Measurements from ENCODE around the gene CSNK1E.

Gene CSNK1E

DNA sequence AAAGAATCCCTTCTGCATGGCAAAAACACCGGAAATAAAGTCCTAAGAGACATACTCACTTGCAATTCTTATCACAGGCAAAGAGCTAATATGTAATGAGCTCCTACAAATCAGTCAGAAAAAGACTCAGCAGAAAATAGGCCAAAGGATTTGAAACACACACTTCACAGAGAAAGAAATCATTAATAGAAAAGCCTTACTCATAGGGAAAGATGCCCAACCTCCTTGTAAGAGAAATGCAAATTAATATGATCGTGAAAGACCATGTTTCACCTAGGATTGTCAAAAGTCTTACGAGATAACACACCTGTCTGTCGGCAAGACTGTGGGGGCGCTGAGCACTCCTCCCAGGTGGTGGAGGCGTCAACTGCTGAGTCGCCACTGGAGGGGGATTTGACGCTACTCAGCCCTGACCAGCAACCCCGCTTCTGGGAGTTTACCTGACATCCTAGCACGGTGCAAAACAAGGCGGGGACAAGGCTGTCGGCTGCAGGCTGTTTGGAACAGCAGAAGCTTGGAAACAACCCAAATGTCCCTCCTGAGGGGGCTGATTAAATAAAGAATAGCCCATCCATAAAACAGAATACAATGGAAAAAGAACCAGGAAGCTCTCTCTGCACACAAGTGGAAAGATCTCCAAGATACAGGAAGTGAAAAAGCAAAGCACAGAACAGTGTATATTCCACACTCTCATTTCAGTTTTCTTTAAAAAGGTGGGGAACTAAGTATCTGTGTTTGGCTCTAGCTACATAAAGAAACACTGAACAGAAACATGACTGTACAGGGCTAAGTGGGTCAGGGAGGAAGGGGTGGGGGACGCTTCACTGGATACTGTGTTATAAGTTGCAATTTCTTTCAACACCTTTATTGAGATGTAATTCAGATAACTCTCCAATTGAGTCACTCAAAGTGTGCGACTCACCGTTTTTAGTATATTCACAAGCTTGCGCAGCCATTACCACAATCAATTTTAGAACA lies 11.5 kb downstream of the CSNK1E start:
- DNase-seq, result peak; percentile 51 to 53

DNA sequence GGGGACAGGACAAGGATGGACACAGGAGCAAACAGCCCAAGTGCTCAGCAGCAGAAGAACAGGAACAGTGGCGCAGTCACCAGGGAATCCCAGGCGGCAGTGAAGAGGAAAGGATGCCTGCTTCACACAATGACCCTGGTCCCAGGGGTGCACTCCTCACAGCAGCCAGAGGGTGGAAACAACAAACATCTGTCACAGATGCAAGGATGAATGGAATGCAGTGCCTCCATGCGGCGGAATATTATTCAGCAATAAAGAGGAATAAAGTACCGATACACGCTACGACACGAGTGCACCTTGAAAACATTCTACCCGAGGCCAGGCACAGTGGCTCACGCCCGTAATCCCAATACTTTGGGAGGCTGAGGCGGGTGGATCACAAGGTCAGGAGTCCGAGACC lies 12.7 kb downstream of the CSNK1E start:
- no peak for DNase-seq

DNA sequence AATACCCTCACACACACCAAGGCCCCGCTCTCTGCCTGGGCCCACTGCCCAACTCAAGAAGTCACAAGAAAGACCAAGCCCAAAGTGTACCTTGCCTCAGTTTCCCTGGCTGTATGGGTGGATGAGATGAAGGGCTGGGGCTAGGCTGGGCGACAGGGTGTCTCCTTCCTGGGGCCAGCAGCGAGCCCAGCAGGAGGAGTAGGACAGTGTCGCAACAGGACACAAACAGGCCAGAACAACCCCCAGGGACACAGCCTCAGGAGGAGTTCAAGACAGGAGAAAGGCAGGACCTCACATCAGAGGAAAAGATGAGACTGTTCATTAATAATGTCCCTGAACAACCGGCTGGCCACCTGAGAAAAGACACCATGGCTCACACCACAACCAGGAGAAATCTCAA lies 13.3 kb downstream of the CSNK1E start:
- no peak for DNase-seq

DNA sequence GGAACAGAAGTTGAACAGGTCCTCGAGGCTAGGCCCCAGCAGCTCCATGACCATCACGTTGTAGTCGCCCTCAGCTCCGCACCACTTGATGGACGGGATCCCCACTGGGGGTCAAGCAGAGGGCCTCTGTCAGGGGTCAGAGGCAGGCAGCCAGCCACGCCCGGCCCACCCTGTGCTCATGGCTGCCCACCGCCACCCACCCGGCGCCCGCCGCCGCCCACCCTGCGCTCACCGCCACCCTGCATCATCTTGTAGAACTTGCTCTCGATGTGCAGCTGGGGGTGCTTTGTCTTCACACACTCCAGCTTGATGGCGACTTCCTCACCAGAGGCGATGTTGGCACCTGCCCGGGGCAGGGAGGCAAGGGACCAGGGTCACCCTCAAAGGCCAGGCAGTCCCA lies 14.3 kb downstream of the CSNK1E start:
- no peak for DNase-seq

DNA sequence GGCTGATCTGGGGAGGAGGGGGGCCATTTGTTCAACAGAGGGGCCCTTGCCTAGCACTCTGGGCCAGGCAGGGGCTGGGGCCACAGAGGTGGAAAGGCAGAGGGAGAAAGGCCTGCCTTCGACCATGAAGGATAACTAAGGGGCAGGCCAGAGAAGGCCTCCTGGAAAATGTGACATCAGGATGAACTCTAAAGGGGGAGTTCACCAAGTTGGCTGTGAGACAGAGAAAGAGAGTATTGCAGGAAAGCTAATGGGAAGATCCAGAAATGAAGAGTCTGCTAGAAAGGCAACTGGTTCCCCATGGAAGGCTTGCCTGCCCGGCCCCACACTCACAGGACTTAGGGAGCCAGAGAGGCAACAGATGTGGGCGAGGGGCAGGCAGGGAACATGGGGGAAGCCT lies 16.3 kb downstream of the CSNK1E start:
- DNase-seq, result no peak

DNA sequence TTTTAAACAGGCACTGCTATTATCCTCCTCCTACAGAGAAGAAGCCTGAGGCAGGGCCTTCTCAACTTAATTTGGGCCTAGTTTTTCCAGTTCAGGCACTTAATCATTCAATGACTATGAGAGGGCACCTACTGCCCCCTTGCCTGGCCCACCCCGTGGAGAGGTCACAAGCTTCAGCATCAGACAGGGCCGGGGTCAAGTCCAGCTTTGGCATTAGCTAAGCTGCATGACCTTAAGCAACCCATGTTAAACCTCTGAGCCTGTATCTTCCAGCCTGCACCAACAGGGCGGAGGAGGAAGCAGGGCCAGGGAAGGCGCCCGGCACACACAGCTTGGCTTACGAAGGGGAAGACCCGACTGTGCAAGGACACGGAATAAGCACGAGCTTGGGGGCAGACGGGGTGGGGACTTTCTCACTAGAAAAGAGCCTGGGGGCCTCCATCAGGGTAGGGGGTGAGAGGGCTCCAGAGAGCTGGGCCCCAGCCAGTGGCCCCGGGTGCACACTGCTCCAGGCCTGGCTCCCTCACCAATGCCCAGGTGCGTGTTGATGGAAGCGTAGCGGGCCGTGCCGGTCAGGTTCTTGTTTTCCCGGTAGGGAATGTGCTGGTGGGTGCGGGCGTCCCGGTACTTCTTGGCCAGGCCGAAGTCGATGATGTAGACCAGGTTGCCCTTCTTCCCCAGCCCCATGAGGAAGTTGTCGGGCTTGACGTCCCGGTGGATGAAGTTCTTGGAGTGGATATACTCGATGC lies 16.9 kb downstream of the CSNK1E start:
- DNase-seq, result no peak

DNA sequence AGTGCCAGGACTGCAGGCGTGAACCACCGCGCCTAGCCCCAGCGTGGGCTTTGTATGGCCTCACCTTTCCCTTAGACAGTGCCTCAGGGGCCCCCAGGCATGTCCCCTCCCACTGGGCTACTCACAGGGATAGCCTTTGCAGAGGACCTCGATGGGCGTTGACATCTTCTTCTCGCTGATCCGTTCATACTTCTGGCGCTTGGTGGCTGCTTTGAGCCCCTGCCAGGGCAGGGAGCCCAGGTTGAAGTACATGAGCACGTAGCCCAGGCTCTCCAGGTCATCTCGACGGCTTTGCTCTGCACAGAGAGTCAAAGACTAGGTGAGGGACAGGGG lies 17.5 kb downstream of the CSNK1E start:
- no peak for DNase-seq

DNA sequence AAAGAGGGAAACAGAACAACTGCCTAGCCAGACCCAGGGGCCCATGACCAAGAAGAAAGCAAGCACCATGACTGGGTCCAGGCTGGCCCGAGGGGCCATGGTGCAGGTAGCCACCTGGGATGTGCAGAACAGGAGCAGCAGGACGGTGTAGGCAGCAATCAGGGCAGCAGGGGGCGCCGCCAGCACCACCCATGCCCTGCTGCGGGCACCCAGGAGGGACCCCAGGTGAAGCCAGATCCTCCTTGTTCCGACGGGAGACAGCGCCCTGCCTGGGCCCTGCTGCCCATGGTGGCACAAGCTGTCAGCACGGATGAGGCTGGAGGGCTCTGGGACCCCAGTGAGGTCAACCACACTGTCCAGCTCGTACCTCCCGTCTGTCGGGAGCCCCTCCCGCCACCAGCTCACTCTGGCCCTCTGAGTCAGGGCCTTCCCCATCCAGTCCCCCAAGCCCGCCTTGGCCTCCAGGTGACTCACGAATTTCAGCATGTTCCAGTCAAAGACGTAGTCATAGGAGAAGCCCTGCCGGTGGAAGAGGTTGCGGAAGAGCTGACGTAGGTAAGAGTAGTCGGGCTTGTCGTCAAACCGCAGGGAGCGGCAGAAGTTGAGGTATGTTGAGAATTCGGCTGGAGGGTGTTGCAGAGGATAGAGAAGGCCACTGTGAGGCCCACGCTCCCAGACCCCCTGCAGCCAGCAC lies 18.8 kb downstream of the CSNK1E start:
- peak; percentile 57 to 74 for DNase-seq

DNA sequence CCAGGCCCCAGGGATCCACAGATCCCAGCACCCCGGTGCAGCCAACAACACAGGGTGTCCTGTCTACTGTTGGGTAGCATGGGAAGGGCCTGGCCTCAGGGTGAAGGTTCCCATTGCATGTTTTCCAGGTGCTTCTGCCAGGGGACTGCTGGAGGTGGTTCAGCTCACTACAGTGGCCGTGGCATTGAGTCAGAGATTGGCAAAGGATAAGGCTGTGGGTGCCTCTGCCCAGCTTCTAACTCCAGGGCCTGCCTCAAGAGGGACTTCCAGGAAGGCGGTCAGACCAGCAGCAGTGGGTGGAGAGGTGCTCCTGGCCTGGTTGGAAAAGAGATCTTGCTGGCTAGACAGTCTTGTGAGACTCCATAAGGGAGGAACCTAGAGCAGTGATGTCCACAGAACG lies 20.9 kb downstream of the CSNK1E start:
- no peak for DNase-seq

DNA sequence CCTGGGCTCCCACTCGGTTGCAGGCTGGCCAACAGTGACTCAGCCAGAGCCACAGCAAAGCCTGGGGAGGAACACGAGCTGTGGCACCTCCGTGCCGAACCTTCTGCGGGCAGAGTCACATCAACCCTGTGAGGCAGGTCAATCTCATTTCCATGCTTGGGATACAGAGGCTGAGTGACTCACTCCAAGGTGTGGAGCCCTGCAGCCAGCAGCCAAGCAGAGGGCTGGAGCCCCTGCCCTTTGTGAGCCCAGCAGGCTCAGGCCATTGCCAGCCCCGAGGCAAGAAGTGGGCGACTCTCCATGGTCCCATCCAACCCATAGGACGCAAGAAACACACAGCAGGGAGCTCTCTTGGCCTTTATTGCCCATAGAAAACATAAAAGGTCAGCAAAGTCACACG lies 21.4 kb downstream of the CSNK1E start:
- no peak for DNase-seq

DNA sequence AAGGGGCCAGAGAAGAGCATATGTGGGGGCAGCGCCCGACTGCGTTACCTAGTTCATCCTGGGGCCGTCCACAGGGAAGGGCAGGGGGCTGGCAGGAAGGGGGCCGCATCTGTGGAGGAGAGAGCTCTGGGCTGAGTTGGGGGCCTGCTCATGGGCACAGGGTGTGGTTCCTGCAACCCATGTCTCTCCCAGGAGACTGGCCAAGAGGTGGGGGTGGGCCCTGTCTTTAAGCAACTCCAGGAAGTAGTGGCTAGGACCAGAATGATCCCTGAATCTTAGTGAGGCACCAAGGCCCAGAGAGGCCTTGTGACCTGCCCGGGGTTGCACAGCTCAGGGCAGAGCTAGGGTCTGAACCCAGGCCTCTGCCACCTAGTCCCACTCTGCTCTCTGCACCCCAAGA lies 21.9 kb downstream of the CSNK1E start:
- DNase-seq, result no peak

DNA sequence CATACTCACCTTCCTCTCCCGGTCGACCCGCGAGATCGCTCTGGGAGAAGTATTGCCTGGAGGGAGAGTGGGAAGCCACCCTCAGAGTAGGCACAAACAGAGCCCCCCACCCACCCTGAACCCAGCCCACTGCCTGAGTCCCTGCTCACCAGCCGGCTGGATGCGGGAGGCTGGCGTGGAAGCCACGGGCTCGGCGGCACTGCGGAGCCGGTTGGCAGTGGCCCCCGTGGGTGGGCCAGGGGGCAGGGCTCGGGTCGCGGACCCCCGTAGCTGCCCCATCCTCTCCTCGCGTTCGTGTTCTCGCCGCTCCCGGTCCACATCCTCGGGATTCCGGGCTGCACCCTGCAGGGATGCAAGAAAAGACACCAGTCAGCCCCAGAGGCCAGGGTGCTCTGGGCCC lies 23.0 kb downstream of the CSNK1E start:
- DNase-seq, result no peak

DNA sequence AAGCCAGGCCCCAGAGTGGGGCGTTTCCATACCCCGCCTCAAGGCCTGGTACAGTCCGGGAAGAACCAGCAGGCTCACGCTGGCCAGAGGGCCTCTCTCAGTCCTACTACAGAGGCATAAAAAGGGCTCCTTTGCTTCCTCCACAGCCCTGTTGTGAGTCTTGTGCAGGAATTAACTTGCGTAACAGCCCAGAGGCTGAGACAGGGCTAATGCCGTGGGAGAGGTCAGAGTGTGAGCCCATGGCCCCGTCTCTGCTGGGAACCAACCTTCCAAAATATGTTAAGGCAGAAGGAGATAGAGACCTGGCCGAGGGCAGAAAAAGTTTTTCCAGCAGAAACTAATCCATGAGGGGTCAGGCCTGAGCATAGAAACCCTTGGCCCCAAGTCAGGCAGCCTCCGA lies 24.5 kb downstream of the CSNK1E start:
- no peak for DNase-seq

DNA sequence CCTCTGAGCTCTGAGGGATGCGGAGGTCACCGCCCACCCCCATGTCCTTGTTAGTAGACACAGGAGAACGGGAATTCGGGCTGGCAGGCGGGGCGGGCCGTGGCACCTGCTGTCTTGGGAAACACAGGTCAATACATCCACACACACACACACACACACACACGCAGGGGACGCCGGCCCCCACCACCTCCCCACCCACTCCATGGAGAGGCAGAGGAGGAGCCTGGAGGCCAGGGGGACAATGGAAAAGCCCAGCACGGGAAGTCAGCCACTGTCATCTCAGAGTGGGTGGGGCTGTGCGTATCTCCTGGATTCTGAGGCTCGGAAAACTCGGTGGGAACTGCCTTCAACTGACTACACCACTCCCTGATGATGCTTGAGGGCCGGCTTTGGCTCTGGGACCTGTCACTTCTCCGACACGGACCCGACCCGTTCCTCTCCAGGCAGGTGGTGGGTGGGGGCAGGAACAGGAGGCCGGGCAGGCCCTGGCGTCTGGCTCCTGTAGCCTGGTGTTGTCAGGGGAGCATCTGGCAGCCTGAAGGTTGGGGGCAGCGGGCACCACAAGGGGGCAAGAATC lies 25.9 kb downstream of the CSNK1E start:
- no peak for DNase-seq

DNA sequence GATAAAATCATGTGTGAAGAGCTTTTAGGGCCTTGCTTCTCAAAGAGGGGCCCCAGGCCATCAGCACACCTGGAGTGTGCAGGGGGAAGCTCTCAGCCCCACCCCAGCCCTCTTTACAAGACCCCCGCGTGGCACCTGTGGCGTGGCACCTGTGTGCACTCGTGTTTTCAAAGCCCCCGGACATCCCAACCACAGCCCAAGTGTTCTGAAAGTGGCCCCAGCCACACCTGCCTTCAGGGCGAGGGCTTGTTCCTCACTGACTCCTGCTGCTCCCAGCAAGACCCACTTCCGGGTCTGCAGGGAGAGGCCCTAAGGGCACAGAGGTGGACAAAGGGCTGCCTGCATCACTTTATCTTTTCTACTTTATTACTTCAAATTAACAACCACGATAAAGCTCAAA lies 26.9 kb downstream of the CSNK1E start:
- no peak for DNase-seq

DNA sequence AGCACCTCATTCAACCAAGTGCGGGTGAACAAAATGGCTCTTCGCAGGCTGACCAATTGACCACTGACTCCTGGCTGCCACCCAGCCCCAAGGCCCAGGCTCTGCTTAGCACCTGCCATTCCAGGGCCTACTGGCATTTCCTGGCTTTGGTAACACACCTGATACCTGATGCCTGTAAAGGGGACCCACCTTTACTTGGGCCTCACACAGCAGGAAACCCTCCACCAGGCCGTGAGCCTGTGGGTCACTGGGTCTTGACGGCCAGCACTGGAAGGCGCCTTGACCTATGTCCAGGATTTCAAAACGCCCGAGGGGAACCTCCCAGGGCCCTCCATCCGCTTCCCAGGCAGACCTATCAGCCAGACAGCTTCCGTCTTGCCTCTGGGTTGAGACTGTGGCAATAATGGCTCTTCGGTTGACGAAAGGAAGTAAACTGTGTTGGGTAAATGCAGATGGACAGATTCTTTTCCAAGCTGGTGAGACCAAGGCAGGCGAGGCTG lies 27.6 kb downstream of the CSNK1E start:
- no peak for DNase-seq

DNA sequence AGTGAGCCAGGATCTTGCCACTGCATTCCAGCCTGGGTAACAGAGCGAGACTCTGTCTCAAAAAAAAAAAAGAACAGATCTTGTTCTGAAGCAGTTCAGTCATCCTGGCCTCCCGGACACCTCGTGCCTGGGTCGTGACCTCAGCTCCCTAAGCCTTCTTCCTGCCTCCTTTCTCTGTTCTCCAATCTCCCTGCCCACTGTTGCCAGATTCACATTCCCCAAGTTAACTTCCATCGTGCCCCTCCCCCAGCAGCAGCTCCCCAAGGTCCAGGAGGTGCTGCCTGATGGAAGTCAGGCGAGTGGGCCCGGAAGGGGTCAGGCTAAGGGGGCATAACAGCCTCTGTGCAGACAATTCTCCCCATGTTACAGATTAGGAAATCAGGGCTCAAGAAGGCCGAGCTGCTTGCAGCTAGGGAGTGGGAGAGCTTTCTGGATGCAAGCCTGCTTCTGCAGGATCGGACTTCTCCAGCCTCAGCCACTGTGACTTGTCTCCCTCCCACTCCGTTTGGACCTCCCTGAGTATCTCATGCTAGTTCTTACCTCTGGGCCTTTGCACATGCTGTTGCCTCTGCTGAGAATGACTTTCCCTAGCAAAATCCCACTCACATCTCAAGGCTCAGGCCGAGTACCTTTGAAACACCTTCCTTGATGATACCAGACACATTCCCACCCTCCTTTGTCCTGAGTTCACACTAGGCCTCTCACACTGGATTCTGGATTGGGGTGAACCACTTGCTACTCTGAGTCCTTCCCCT lies 30.1 kb downstream of the CSNK1E start:
- no peak for DNase-seq

DNA sequence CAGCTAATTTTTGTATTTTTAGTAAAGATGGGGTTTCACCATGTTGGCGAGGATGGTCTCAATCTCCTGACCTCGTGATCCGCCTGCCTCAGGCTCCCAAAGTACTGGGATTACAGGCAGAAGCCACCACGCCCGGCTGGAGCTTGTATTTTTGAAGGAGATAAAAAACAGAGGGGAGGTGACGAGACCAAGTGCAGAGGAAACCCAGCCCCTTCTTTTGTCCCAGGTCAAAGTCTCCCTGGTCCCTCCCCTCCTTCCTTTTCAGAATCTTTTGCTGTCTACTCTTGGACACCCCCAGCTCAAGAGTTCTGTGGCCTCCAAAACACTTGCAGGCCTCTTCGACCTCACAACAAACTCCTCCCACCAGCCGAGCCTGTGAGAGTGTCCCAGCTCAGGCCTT lies 32.2 kb downstream of the CSNK1E start:
- DNase-seq, result no peak

DNA sequence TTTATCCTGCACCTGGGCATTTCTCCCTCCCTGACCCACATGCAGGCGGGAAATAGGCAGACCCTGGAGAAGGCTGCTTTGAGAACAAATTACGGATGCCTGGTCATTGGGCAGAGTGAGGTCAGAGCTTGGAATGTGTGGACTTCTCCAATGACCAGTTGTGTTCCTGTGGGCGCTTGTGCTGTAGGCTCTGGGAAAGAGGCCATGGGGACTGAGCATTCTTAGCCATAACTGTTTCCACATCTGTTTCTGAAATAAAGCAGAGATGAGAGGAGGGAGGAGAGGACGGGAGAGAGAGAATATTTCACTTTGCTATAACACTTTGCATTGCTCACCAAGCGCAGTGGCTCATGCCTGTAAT lies 33.2 kb downstream of the CSNK1E start:
- DNase-seq, result no peak

DNA sequence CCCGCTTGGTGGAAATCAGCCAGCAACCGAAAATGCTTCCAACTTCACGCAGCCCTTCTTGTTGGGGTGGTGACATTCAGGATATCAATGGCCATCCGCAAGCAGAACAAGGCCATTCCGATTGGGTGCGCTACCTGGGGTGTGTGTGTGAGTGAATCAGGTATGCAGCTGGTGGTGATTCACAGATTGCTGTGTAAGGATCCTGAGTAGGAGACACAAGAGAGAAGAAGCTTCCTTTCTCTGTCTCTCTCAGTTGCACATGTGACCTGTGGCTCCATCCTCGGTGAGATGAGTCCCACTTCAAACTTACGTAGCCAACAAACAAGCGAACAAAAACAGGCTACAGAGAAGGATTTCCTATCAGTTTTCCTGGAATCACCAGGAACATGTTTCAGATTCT lies 34.8 kb downstream of the CSNK1E start:
- DNase-seq, result no peak

DNA sequence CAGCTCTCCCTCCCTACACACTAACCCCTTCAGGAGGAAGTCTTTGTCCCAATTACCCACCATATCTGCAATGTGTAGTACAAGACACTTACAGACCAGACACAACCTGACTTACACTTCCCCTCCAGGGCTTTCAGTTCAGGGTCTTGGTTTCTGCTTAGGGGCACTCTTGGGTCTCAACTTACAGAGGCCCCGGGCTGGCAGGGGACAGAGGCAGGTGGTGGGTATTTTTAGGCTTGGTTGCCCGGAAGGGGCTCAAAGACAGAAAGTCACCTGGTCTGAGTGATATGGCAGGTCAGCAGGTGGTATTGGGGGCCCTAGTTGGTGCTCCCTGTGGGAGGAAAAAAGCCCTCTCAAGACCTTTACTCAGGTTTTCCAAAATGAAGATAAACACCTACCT lies 41.1 kb downstream of the CSNK1E start:
- DNase-seq, result no peak

DNA sequence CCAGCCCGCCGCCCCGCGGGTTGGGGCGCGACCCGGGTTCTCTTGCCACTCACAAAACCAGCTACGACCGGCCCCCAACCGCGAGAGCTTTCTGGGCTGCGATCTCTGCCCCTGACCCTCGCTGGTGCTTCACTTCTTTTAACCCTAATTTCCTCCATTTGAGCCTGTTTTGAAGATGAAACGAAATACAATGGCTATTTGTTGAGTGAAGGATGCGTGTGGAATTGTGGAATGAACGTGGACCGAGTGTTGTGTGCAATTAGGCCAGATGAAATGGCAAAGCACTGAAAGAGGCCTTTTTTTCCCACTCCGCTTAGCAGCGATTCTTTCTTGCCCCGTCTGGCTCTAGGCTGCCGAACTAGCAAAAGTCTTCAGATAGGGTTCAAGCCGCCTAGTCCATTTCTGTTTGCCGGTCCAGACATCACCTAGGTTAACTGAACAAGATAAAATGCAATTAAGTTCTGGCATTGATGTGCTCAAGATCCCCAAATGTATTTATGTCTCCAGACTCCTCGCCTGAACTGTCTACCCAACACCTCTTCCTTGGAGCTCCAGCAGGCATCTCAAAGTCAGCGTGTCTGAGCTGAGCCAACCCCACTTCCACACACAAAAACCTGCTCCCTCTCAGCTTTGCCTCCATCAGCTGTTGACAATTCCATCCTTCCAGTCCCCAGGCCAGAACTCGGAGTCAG lies 44.0 kb downstream of the CSNK1E start:
- DNase-seq, result no peak

Measured in activated T-cell treated with anti-CD3 and anti-CD28 coated beads, Interleukin-2, amount 50 U/mL, for 48 hours (primary cell).